Mesenchymal stem cell (in vitro differentiated cells and primary cell): ENCODE measurements around the gene SHISA5.

Experiments used
- DNase-seq: peaks from one replicate; pipeline ENCODE4 v3.0.0-alpha.2; 2013
- H2AFZ ChIP-seq: one replicate; pipeline ENCODE4 v1.6.1; 2013; ENCODE audit warnings: low read depth, mild to moderate bottlenecking, control low read depth, inconsistent platforms, low read length, moderate library complexity
- H2AK5ac ChIP-seq: 2 replicates; pipeline ENCODE4 v1.6.1; 2013; ENCODE audit warnings: low read length, moderate library complexity, mild to moderate bottlenecking, inconsistent platforms; ENCODE audit not compliant: severe bottlenecking
- H2BK120ac ChIP-seq: one replicate; pipeline ENCODE4 v1.6.1; 2013; ENCODE audit warnings: low read depth, mild to moderate bottlenecking, inconsistent platforms, low read length, moderate library complexity
- H2BK12ac ChIP-seq, 2 experiments: one replicate each; pipeline ENCODE4 v1.6.1; 2013; ENCODE audit warnings: inconsistent platforms in 2 of 2, low read length in 2 of 2, mild to moderate bottlenecking in 2 of 2, moderate library complexity in 2 of 2, control low read depth in 1 of 2
- H2BK15ac ChIP-seq: one replicate; pipeline ENCODE4 v1.6.1; 2013; ENCODE audit warnings: mild to moderate bottlenecking, low read depth, inconsistent platforms; ENCODE audit not compliant: poor library complexity, severe bottlenecking
- H2BK5ac ChIP-seq: 2 replicates; pipeline ENCODE4 v1.6.1; 2013; ENCODE audit warnings: low read depth, mild to moderate bottlenecking, low read length, control low read depth, inconsistent platforms; ENCODE audit not compliant: poor library complexity, severe bottlenecking
- H3K14ac ChIP-seq, 2 experiments: one replicate each; pipeline ENCODE4 v1.6.1; 2013; ENCODE audit warnings: inconsistent platforms in 2 of 2, low read length in 2 of 2, control low read depth in 1 of 2, mild to moderate bottlenecking in 1 of 2, moderate library complexity in 1 of 2
- H3K18ac ChIP-seq, 2 experiments: one replicate each; pipeline ENCODE4 v1.6.1; 2013; ENCODE audit warnings: inconsistent platforms in 2 of 2, low read length in 2 of 2, control low read depth in 1 of 2, low read depth in 1 of 2, mild to moderate bottlenecking in 1 of 2
- H3K23ac ChIP-seq, 2 experiments: one replicate each; pipeline ENCODE4 v1.6.1; 2013; ENCODE audit warnings: inconsistent platforms in 2 of 2, low read length in 2 of 2, mild to moderate bottlenecking in 2 of 2, moderate library complexity in 2 of 2, control low read depth in 1 of 2
- H3K27ac ChIP-seq: 2 replicates; pipeline ENCODE4 v1.5.1; 2013; ENCODE audit warnings: mild to moderate bottlenecking, moderate library complexity, low read length, control low read depth, inconsistent platforms; ENCODE audit not compliant: poor library complexity, severe bottlenecking
- H3K27me3 ChIP-seq, 2 experiments: 2 replicates each; pipeline versions ENCODE4 v1.6.1 to v1.7.0; 2013; ENCODE audit warnings: low read length in 2 of 2, mild to moderate bottlenecking in 2 of 2, moderate library complexity in 2 of 2, control low read depth in 1 of 2, inconsistent platforms in 1 of 2; ENCODE audit not compliant: control insufficient read depth in 1 of 2, insufficient read depth in 1 of 2
- H3K36me3 ChIP-seq, 2 experiments: 2 replicates each; pipeline versions ENCODE4 v1.6.1 to v1.7.0; 2013; ENCODE audit warnings: low read length in 2 of 2, control low read depth in 1 of 2, inconsistent platforms in 1 of 2, low read depth in 1 of 2, mild to moderate bottlenecking in 1 of 2; ENCODE audit not compliant: insufficient read depth in 2 of 2, control insufficient read depth in 1 of 2
- H3K4ac ChIP-seq, 2 experiments: one replicate each; pipeline ENCODE4 v1.6.1; 2013; ENCODE audit warnings: inconsistent platforms in 2 of 2, low read length in 2 of 2, mild to moderate bottlenecking in 2 of 2, moderate library complexity in 2 of 2, control low read depth in 1 of 2, low read depth in 1 of 2
- H3K4me1 ChIP-seq: 2 replicates; pipeline ENCODE4 v1.6.1; 2013; ENCODE audit warnings: low read depth, low read length, control low read depth; ENCODE audit not compliant: control insufficient read depth, insufficient read depth
- H3K4me2 ChIP-seq: 2 replicates; pipeline ENCODE4 v1.6.1; 2013; ENCODE audit warnings: low read length, mild to moderate bottlenecking, inconsistent platforms; ENCODE audit not compliant: poor library complexity, severe bottlenecking
- H3K4me3 ChIP-seq, 2 experiments: 2 replicates each; pipeline versions ENCODE4 v1.5.1 to v1.7.0; 2013; ENCODE audit warnings: low read length in 2 of 2, mild to moderate bottlenecking in 2 of 2, control low read depth in 1 of 2, low read depth in 1 of 2; ENCODE audit not compliant: insufficient read depth in 1 of 2
- H3K79me1 ChIP-seq: replicated peaks from 2 replicates; pipeline ENCODE4 v1.6.1; 2013; ENCODE audit warnings: mild to moderate bottlenecking, control low read depth, low read length, inconsistent platforms; ENCODE audit not compliant: poor library complexity, severe bottlenecking
- H3K9ac ChIP-seq: 2 replicates; pipeline ENCODE4 v1.7.0; 2013; ENCODE audit warnings: mild to moderate bottlenecking, low read length, moderate library complexity
- H3K9me3 ChIP-seq: 2 replicates; pipeline ENCODE4 v1.7.0; 2013; ENCODE audit warnings: mild to moderate bottlenecking, low read length; ENCODE audit not compliant: control insufficient read depth
- H4K8ac ChIP-seq: one replicate; pipeline ENCODE4 v1.6.1; 2013; ENCODE audit warnings: inconsistent platforms, mild to moderate bottlenecking, low read length, moderate library complexity
- H4K91ac ChIP-seq: one replicate; pipeline ENCODE4 v1.6.1; 2013; ENCODE audit warnings: mild to moderate bottlenecking, low read length, inconsistent platforms
- WGBS: methylation state at CpG from one replicate; pipeline ENCODE4 v1.1.7; 2013; ENCODE audit warnings: mixed read lengths; 5-methylcytosine and 5-hydroxymethylcytosine counted together

Gene SHISA5

GRCh38 chr3:48502121-48502520 lies 1.9 kb downstream of the SHISA5 start:
- no peak overlapping the region for H3K27ac ChIP-seq

GRCh38 chr3:48501196-48501595 lies 2.8 kb downstream of the SHISA5 start:
- Histone ChIP-seq H3K4ac (no peak overlapping the region), H3K79me1 (peaks cover 15% of the 10 kb centered on the region), H3K4me2 (no peak overlapping the region), H3K23ac (no peak overlapping the region), H2BK120ac (no peak overlapping the region), H3K27me3 (no peaks in the 10 kb centered on the region), H4K8ac (no peak overlapping the region), H3K27ac (no peak overlapping the region), H3K18ac (no peak overlapping the region), H2BK15ac (no peak overlapping the region), H3K36me3 (peaks cover 24 to 33% of the 10 kb centered on the region in 2 experiments), H3K9ac (no peak overlapping the region), H2AFZ (no peak overlapping the region), H3K14ac (no peak overlapping the region), H3K4me1 (peaks cover 25% of the 10 kb centered on the region), H3K9me3 (no peaks in the 10 kb centered on the region), H4K91ac (no peak overlapping the region), H2BK5ac (no peak overlapping the region), H3K4me3 (no peak overlapping the region), H2BK12ac (no peak overlapping the region), H2AK5ac (no peak overlapping the region)
- DNase-seq = no peak
- 88% methylated on average over 7 of the region's 7 CpGs for WGBS

More at GRCh38 chr3:48502121-48502520, 1.9 kb downstream of the SHISA5 start:
- no peak overlapping the region for H2BK15ac ChIP-seq
- H4K8ac ChIP-seq = no peak overlapping the region
- H2BK5ac ChIP-seq = no peak overlapping the region
- WGBS = 97% methylated on average over 5 of the region's 5 CpGs
- H3K14ac ChIP-seq = no peak overlapping the region
- peaks cover 24 to 28% of the 10 kb centered on the region in 2 experiments for H3K36me3 ChIP-seq
- H3K9ac ChIP-seq = peak overlapping the region; percentile 91
- no peak overlapping the region for H2BK12ac ChIP-seq
- no peak overlapping the region for H3K23ac ChIP-seq
- no peak overlapping the region for H3K18ac ChIP-seq
- H3K4me2 ChIP-seq = no peak overlapping the region
- H3K4ac ChIP-seq = no peak overlapping the region
- no peak overlapping the region for H2BK120ac ChIP-seq
- DNase-seq = no peak
- H2AFZ ChIP-seq = no peak overlapping the region
- no peaks in the 10 kb centered on the region for H3K9me3 ChIP-seq
- H3K79me1 ChIP-seq = peaks cover 15% of the 10 kb centered on the region
- no peak overlapping the region for H4K91ac ChIP-seq
- no peak overlapping the region for H2AK5ac ChIP-seq
- peak overlapping the region in 1 of 2 experiments; percentile 90 for H3K4me3 ChIP-seq
- peaks cover 25% of the 10 kb centered on the region for H3K4me1 ChIP-seq
- no peaks in the 10 kb centered on the region for H3K27me3 ChIP-seq

- H3K4ac ChIP-seq = no peak overlapping the region
- no peak overlapping the region for H3K4me3 ChIP-seq
- no peaks in the 10 kb centered on the region for H3K9me3 ChIP-seq
- H3K4me1 ChIP-seq = peaks cover 25% of the 10 kb centered on the region
- no peak overlapping the region for H3K18ac ChIP-seq
- H3K9ac ChIP-seq = no peak overlapping the region
- peaks cover 27 to 33% of the 10 kb centered on the region in 2 experiments for H3K36me3 ChIP-seq
- no peak overlapping the region for H3K27ac ChIP-seq
- no peak overlapping the region for H4K91ac ChIP-seq
- no peak overlapping the region for H2BK120ac ChIP-seq
- 95% methylated on average over 5 of the region's 5 CpGs for WGBS
- no peak for DNase-seq
- no peak overlapping the region for H3K14ac ChIP-seq
- peaks cover 15% of the 10 kb centered on the region for H3K79me1 ChIP-seq
- H2BK5ac ChIP-seq = no peak overlapping the region
- H2AK5ac ChIP-seq = no peak overlapping the region
- H3K23ac ChIP-seq = peak overlapping the region in 1 of 2 experiments; percentile 15
- H4K8ac ChIP-seq = no peak overlapping the region
- H2BK15ac ChIP-seq = no peak overlapping the region
- no peak overlapping the region for H3K4me2 ChIP-seq
- no peak overlapping the region for H2AFZ ChIP-seq
- no peaks in the 10 kb centered on the region for H3K27me3 ChIP-seq
- H2BK12ac ChIP-seq = no peak overlapping the region
Observed at GRCh38 chr3:48500656-48501055, 3.3 kb downstream of the SHISA5 start.

- Histone ChIP-seq H3K9ac (peak overlapping the region; percentile 53), H3K4ac (no peak overlapping the region), H2AK5ac (no peak overlapping the region), H3K18ac (no peak overlapping the region), H2AFZ (no peak overlapping the region), H3K4me2 (no peak overlapping the region), H3K4me3 (no peak overlapping the region), H3K36me3 (peaks cover 9 to 39% of the 10 kb centered on the region in 2 experiments), H3K23ac (no peak overlapping the region), H3K27me3 (no peaks in the 10 kb centered on the region), H2BK120ac (no peak overlapping the region), H3K9me3 (no peaks in the 10 kb centered on the region), H4K91ac (no peak overlapping the region), H4K8ac (no peak overlapping the region), H2BK12ac (no peak overlapping the region), H2BK15ac (no peak overlapping the region), H3K14ac (no peak overlapping the region), H2BK5ac (no peak overlapping the region), H3K4me1 (no peaks in the 10 kb centered on the region), H3K27ac (no peak overlapping the region), H3K79me1 (peaks cover 4% of the 10 kb centered on the region)
- DNase-seq = no peak
- 100% methylated on average over 2 of the region's 3 CpGs for WGBS
Observed at GRCh38 chr3:48493203-48493501, 10.8 kb downstream of the SHISA5 start.
